Neuronal stem cell (in vitro differentiated cells): Measurements from ENCODE around the gene FEZ2.
"Not testable (repeated sequence)": the region's sequence is repeated elsewhere in the genome, so short reads cannot be mapped to it uniquely, and the experiment has no call there.

Experiments used
- DNase-seq: peaks from one replicate; pipeline ENCODE4 v3.0.0-alpha.2; 2013; ENCODE audit warnings: low spot score
- H2AFZ ChIP-seq: one replicate; pipeline ENCODE4 v1.6.1; 2013; ENCODE audit warnings: mild to moderate bottlenecking, low read length, inconsistent platforms
- H2AK5ac ChIP-seq: 2 replicates; pipeline ENCODE4 v1.6.1; 2013; ENCODE audit warnings: low read depth, mild to moderate bottlenecking, inconsistent platforms, low read length, moderate library complexity, mixed read lengths
- H2BK120ac ChIP-seq: 2 replicates; pipeline ENCODE4 v1.6.1; 2013; ENCODE audit warnings: low read depth, mild to moderate bottlenecking, inconsistent platforms, low read length, moderate library complexity, mixed read lengths
- H2BK12ac ChIP-seq: one replicate; pipeline ENCODE4 v1.6.1; 2013; ENCODE audit warnings: low read length, inconsistent platforms
- H2BK15ac ChIP-seq: 2 replicates; pipeline ENCODE4 v1.6.1; 2013; ENCODE audit warnings: mild to moderate bottlenecking, low read length, inconsistent platforms, mixed read lengths
- H2BK5ac ChIP-seq: one replicate; pipeline ENCODE4 v1.6.1; 2013; ENCODE audit warnings: inconsistent platforms, mild to moderate bottlenecking, low read length, moderate library complexity
- H3K14ac ChIP-seq: one replicate; pipeline ENCODE4 v1.6.1; 2013; ENCODE audit warnings: low read length, inconsistent platforms
- H3K18ac ChIP-seq: 2 replicates; pipeline ENCODE4 v1.6.1; 2013; ENCODE audit warnings: low read length, inconsistent platforms
- H3K23ac ChIP-seq: 2 replicates; pipeline ENCODE4 v1.6.1; 2013; ENCODE audit warnings: low read depth, mild to moderate bottlenecking, mixed read lengths, low read length, inconsistent platforms; ENCODE audit not compliant: poor library complexity
- H3K27ac ChIP-seq: replicated peaks from 3 replicates; pipeline ENCODE4 v1.5.1; 2013; ENCODE audit warnings: low read length, inconsistent platforms
- H3K27me3 ChIP-seq, 3 experiments: 2 replicates each; pipeline ENCODE4 v1.6.1; 2013; ENCODE audit warnings: low read length in 3 of 3, mild to moderate bottlenecking in 2 of 3, inconsistent platforms in 1 of 3, low read depth in 1 of 3, mixed read lengths in 1 of 3, moderate library complexity in 1 of 3; ENCODE audit not compliant: control insufficient read depth in 3 of 3, insufficient read depth in 3 of 3
- H3K36me3 ChIP-seq, 2 donors: replicated peaks in 1 of 2; 2 replicates each; pipeline ENCODE4 v1.6.1; 2013; ENCODE audit warnings: low read length in 2 of 2; ENCODE audit not compliant: control insufficient read depth in 2 of 2, insufficient read depth in 2 of 2
- H3K4ac ChIP-seq: 2 replicates; pipeline ENCODE4 v1.6.1; 2013; ENCODE audit warnings: inconsistent platforms, mild to moderate bottlenecking, low read length, moderate library complexity
- H3K4me1 ChIP-seq, 2 donors: 1 replicate in 1 of 2; 2 replicates in 1 of 2; pipeline ENCODE4 v1.6.1; 2013; ENCODE audit warnings: low read length in 2 of 2, low read depth in 1 of 2; ENCODE audit not compliant: control insufficient read depth in 2 of 2, insufficient read depth in 1 of 2
- H3K4me2 ChIP-seq: one replicate; pipeline ENCODE4 v1.6.1; 2013; ENCODE audit warnings: mild to moderate bottlenecking, low read length, inconsistent platforms; ENCODE audit not compliant: insufficient read depth, poor library complexity, severe bottlenecking
- H3K4me3 ChIP-seq, 2 donors: 2 replicates each; pipeline ENCODE4 v1.5.1; 2013; ENCODE audit warnings: low read length in 2 of 2, mild to moderate bottlenecking in 2 of 2, inconsistent platforms in 1 of 2, moderate library complexity in 1 of 2
- H3K79me1 ChIP-seq: one replicate; pipeline ENCODE4 v1.6.1; 2013; ENCODE audit warnings: low read depth, mild to moderate bottlenecking, inconsistent platforms, low read length, moderate library complexity
- H3K9ac ChIP-seq: one replicate; pipeline ENCODE4 v1.6.1; 2013; ENCODE audit warnings: mild to moderate bottlenecking, low read depth, low read length, inconsistent platforms; ENCODE audit not compliant: poor library complexity
- H3K9me3 ChIP-seq, 2 donors: replicated peaks in 1 of 2; 2 replicates each; pipeline versions ENCODE3 to v1.6.1; 2013; ENCODE audit warnings: low read length in 2 of 2, mild to moderate bottlenecking in 2 of 2, inconsistent platforms in 1 of 2, low read depth in 1 of 2, mixed read lengths in 1 of 2, moderate library complexity in 1 of 2; ENCODE audit not compliant: control insufficient read depth in 2 of 2, insufficient read depth in 1 of 2
- H4K8ac ChIP-seq: one replicate; pipeline ENCODE4 v1.6.1; 2013; ENCODE audit warnings: low read depth, mild to moderate bottlenecking, inconsistent platforms, low read length, moderate library complexity
- H4K91ac ChIP-seq: one replicate; pipeline ENCODE4 v1.6.1; 2013; ENCODE audit warnings: low read length, low read depth, mild to moderate bottlenecking, inconsistent platforms; ENCODE audit not compliant: poor library complexity
- WGBS, 2 donors: extraction: QIAGEN DNeasy Blood & Tissue Kit; methylation state at CpG; one replicate each; pipeline ENCODE4 v1.1.7; 2013; ENCODE audit warnings: missing lambda C conversion rate in 2 of 2, mixed read lengths in 1 of 2; ENCODE audit not compliant: insufficient read length in 2 of 2, insufficient replicate concordance in 1 of 2; ENCODE audit errors: extremely low coverage in 2 of 2; 5-methylcytosine and 5-hydroxymethylcytosine counted together

The FEZ2 gene

DNA sequence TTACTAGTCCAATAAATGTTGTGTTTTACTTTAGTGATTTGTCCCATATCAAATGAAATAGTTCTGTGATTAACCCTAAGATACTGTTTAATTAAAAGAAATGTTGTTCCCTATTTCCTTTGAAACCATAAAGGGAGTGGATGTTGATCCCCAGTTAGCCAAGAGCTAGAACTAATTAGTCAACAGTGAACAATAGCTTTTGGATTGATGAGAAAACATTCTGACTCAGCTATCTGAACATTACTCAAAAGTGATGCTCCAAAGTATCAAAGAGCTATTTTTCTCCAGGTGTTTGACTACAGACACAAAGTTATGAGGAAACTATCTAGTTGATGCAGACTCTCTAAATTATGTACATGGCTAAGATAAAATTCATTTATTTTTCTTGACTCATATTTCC, 7.3 kb upstream of the FEZ2 start:
- H3K4me2 ChIP-seq = no peak overlapping the region
- no peaks in the 10 kb centered on the region for H3K36me3 ChIP-seq
- no peaks in the 10 kb centered on the region for H3K27me3 ChIP-seq
- H2AK5ac ChIP-seq = no peak overlapping the region
- no peak overlapping the region for H2BK5ac ChIP-seq
- H3K27ac ChIP-seq = no peak overlapping the region
- H2BK15ac ChIP-seq = no peak overlapping the region
- no peak overlapping the region for H2AFZ ChIP-seq
- H3K14ac ChIP-seq = no peak overlapping the region
- no peak overlapping the region for H3K9ac ChIP-seq
- no peaks in the 10 kb centered on the region for H3K4me1 ChIP-seq
- DNase-seq = no peak
- no peaks in the 10 kb centered on the region for H3K79me1 ChIP-seq
- H4K91ac ChIP-seq = no peak overlapping the region
- H3K4ac ChIP-seq = no peak overlapping the region
- H3K4me3 ChIP-seq = no peak overlapping the region
- H3K23ac ChIP-seq = no peak overlapping the region
- H2BK120ac ChIP-seq = no peak overlapping the region
- no peak overlapping the region for H4K8ac ChIP-seq
- no peaks in the 10 kb centered on the region for H3K9me3 ChIP-seq
- no peak overlapping the region for H3K18ac ChIP-seq
- H2BK12ac ChIP-seq = no peak overlapping the region

DNA sequence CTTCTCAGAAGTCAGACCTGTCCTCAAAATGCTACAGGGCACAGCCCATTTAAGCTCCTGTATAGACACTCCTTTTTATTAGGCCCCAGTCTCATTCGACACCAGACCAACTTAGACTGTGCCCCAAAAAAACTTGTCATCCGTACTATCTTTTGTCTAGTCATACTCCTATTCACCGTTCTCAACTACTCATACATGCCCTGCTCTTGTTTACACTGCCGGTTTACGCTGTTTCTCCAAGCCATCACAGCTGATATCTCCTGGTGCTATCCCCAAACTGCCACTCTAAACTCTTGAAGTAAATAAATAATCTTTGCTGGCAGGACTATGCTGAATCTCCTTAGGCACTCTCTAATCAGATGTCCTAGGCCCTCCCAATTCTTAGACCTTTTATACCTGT, 5.7 kb upstream of the FEZ2 start:
- H3K9ac ChIP-seq, H2AK5ac ChIP-seq, H3K27me3 ChIP-seq, H3K79me1 ChIP-seq, DNase-seq, H3K23ac ChIP-seq, H4K8ac ChIP-seq, H2BK5ac ChIP-seq, H3K4me2 ChIP-seq, H2BK15ac ChIP-seq, H3K14ac ChIP-seq, H2AFZ ChIP-seq, H3K4ac ChIP-seq, H3K9me3 ChIP-seq, H3K36me3 ChIP-seq, H2BK12ac ChIP-seq, H4K91ac ChIP-seq, H2BK120ac ChIP-seq, H3K4me1 ChIP-seq, H3K4me3 ChIP-seq, H3K18ac ChIP-seq, H3K27ac ChIP-seq: not testable (repeated sequence)
- no CpG with 5 or more reads among the region's 5 CpGs for WGBS, 2 donors

DNA sequence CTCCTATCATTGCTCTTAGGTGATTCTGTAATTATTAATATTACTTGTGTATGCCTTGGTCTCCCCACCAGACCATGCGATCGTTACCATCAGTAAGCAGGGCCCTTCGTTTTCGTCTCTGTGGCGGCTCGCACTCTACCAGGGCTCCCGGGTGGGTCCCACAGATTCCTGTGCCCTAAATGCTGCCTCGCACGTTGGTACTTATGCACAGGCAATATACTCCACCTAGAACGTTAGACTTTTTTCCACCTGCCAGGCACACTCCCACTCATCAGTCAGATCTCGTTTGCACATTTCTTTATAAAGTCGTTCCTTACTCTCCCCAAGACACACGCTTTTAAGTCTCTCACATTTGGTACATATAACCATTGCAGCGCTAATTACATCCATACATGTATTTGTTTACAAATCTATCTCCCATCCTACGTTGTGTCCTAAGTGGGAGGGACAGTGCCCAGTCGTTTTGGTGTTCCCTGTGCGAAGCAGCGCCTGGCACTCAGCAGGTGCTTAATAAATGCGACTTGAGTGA, 901 bp downstream of the FEZ2 start:
- Histone ChIP-seq H3K4me3 (peak overlapping the region; percentile 73 to 89), H2BK12ac (no peak overlapping the region), H3K18ac (peak overlapping the region; percentile 40), H3K4me2 (peak overlapping the region; percentile 60), H2AK5ac (no peak overlapping the region), H3K79me1 (no peaks in the 10 kb centered on the region), H2BK15ac (no peak overlapping the region), H4K8ac (no peak overlapping the region), H3K4me1 (peaks cover 3% of the 10 kb centered on the region in 2 donors), H2AFZ (peak overlapping the region; percentile 80), H2BK120ac (no peak overlapping the region), H4K91ac (no peak overlapping the region), H3K4ac (no peak overlapping the region), H2BK5ac (no peak overlapping the region), H3K9ac (no peak overlapping the region), H3K36me3 (peaks cover 0 to 14% of the 10 kb centered on the region in 2 donors), H3K14ac (no peak overlapping the region), H3K27ac (peak overlapping the region; percentile 91), H3K9me3 (peaks cover 0 to 4% of the 10 kb centered on the region in 2 donors), H3K23ac (no peak overlapping the region), H3K27me3 (no peaks in the 10 kb centered on the region)
- WGBS, 2 donors = no CpG with 5 or more reads among the region's 19 CpGs
- DNase-seq = no peak

DNA sequence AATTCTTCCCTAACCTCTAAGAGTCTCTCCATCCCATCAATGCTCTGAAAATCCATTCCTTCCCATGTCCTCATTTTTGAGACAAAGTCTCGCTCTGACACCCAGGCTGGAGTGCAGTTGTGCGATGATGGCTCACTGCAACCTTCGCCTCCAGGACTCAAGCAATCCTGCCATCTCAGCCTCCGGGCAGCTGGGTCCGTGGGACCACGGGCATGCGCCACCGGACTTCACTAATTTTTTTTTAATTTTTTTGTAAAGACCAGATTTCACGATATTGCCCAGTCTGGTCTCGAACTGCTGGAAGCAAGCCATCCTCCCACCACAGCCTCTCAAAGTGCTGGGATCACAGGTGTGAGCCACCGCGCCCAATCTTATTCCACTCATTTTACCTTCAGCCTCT, 1.6 kb downstream of the FEZ2 start:
- no peak overlapping the region for H2BK12ac ChIP-seq
- no peak overlapping the region for H3K14ac ChIP-seq
- no peaks in the 10 kb centered on the region for H3K79me1 ChIP-seq
- peaks cover 0 to 14% of the 10 kb centered on the region in 2 donors for H3K36me3 ChIP-seq
- no peak overlapping the region for H3K9ac ChIP-seq
- H3K27ac ChIP-seq = no peak overlapping the region
- H2AK5ac ChIP-seq = no peak overlapping the region
- no peak overlapping the region for H3K18ac ChIP-seq
- H3K4me1 ChIP-seq = peaks cover 3% of the 10 kb centered on the region in 2 donors
- H2AFZ ChIP-seq = no peak overlapping the region
- no peak overlapping the region for H2BK120ac ChIP-seq
- no peak overlapping the region for H3K4me2 ChIP-seq
- no peaks in the 10 kb centered on the region for H3K27me3 ChIP-seq
- WGBS, 2 donors = no CpG with 5 or more reads among the region's 12 CpGs
- peaks cover 0 to 4% of the 10 kb centered on the region in 2 donors for H3K9me3 ChIP-seq
- no peak for DNase-seq
- no peak overlapping the region for H4K8ac ChIP-seq
- H2BK15ac ChIP-seq = no peak overlapping the region
- H3K4me3 ChIP-seq = peak overlapping the region in 1 of 2 donors; percentile 73
- H4K91ac ChIP-seq = no peak overlapping the region
- H3K4ac ChIP-seq = no peak overlapping the region
- H2BK5ac ChIP-seq = no peak overlapping the region
- no peak overlapping the region for H3K23ac ChIP-seq
